Spleen (tissue), 7 donors: ENCODE results near the gene ZNF618.

Experiments used
- POLR2A ChIP-seq, 3 donors: fragments of 450-650 bp; IDR thresholded peaks; one replicate each; pipeline ENCODE4 v1.5.1; 2017; ENCODE audit warnings: antibody characterized with exemption in 3 of 3, mild to moderate bottlenecking in 1 of 3
- POLR2AphosphoS5 ChIP-seq, 3 donors: sonication (generic); formaldehyde crosslinking; IDR thresholded peaks; one replicate each; pipeline ENCODE4 v1.5.1; 2017; ENCODE audit warnings: antibody characterized with exemption in 3 of 3
- TF ChIP-seq, protein P1 (sequence below), 11 experiments: fragments of 200-600 bp in 7 of 11; fragments of 450-650 bp in 4 of 11; sonication (generic) in 4 of 11; IDR thresholded peaks in 8 of 11; conservative IDR thresholded peaks in 3 of 11; 1 replicate in 7 of 11; 2 replicates in 4 of 11; pipeline versions ENCODE4 v1.4.0 to v1.8.0; 2016 to 2021; ENCODE audit warnings: antibody characterized with exemption in 11 of 11, inconsistent platforms in 4 of 11, mild to moderate bottlenecking in 1 of 11
- donor health status: DM: no; HTN: no; CAD: no; lungs with moderate emphysema.
- donor health status: DM: no; HTN: no; CAD: no.
- donor health status: DM: no; HTN: no; CAD: no.

DNA sequence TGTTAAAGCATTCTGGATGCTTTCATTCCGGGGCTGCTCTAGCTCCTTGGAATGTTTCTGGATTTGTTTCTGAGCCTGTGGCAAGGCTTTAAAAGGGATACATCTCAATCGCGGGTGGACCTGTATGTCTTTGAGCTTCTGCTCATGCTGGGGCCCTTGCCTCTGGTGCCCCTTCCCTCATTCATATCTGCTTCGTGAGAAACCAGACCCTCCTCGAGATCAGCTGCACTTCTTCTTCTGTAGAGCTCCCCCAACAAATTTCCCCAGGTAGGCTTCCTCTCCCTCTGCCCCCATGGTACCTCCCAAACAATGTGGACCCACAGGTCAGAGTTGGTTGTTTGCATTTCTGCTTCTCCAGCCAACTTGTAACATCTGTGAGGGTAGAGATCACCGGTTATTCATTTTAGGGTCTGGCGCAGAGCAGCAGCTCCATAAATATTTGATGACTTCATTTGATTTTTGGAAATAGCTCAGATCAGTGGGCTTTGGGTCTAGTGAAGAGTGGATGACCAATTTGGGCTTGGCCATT, 6.6 kb downstream of the ZNF618 start:
- TF ChIP-seq, protein P1, sequence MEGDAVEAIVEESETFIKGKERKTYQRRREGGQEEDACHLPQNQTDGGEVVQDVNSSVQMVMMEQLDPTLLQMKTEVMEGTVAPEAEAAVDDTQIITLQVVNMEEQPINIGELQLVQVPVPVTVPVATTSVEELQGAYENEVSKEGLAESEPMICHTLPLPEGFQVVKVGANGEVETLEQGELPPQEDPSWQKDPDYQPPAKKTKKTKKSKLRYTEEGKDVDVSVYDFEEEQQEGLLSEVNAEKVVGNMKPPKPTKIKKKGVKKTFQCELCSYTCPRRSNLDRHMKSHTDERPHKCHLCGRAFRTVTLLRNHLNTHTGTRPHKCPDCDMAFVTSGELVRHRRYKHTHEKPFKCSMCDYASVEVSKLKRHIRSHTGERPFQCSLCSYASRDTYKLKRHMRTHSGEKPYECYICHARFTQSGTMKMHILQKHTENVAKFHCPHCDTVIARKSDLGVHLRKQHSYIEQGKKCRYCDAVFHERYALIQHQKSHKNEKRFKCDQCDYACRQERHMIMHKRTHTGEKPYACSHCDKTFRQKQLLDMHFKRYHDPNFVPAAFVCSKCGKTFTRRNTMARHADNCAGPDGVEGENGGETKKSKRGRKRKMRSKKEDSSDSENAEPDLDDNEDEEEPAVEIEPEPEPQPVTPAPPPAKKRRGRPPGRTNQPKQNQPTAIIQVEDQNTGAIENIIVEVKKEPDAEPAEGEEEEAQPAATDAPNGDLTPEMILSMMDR (IDR thresholded peaks at IDR 0.05 in 8 of 11, conservative IDR thresholded peaks at IDR 0.05 in 3 of 11) = no peak
- TF ChIP-seq POLR2A (IDR thresholded peaks at IDR 0.05) = no peak
- TF ChIP-seq POLR2AphosphoS5 (IDR thresholded peaks at IDR 0.05) = no peak
